MM.1S (cell line): Measurements from ENCODE around the gene TUBGCP6.

Experiments
- DNase-seq: peaks from one replicate; pipeline ENCODE4 v3.0.0-alpha.2; 2015
- H2AFZ ChIP-seq: fragments of 300-600 bp; sonication (generic); 2 replicates; pipeline ENCODE4 v1.6.0; 2016; ENCODE audit warnings: antibody characterized with exemption, low read length
- H3F3A ChIP-seq: fragments of 300-600 bp; sonication (generic); 2 replicates; pipeline ENCODE4 v1.6.1; 2016; ENCODE audit warnings: mild to moderate bottlenecking, antibody characterized with exemption, low read length, moderate library complexity, mixed read lengths; ENCODE audit not compliant: insufficient read depth
- H3K27ac ChIP-seq: fragments of 300-600 bp; sonication (generic); 2 replicates; pipeline ENCODE4 v1.5.1; 2016; ENCODE audit warnings: mild to moderate bottlenecking, low read length
- H3K27me3 ChIP-seq: fragments of 300-600 bp; sonication (generic); replicated peaks from 2 replicates; pipeline ENCODE4 v1.6.0; 2016; ENCODE audit warnings: low read length; ENCODE audit not compliant: insufficient read depth
- H3K36me3 ChIP-seq: fragments of 300-600 bp; sonication (generic); replicated peaks from 2 replicates; pipeline ENCODE4 v1.6.1; 2016; ENCODE audit warnings: mild to moderate bottlenecking, low read length, mixed read lengths; ENCODE audit not compliant: insufficient read depth
- H3K4me1 ChIP-seq: fragments of 300-600 bp; sonication (generic); 2 replicates; pipeline ENCODE4 v1.6.1; 2016; ENCODE audit warnings: low read length, mixed read lengths
- H3K4me2 ChIP-seq: fragments of 300-600 bp; sonication (generic); 2 replicates; pipeline ENCODE4 v1.6.0; 2016; ENCODE audit warnings: low read depth, low read length
- H3K4me3 ChIP-seq: fragments of 300-600 bp; sonication (generic); 2 replicates; pipeline ENCODE4 v1.5.1; 2016; ENCODE audit warnings: low read length, mixed read lengths
- H3K79me2 ChIP-seq: fragments of 300-600 bp; sonication (generic); 2 replicates; pipeline ENCODE4 v1.6.1; 2016; ENCODE audit warnings: mixed run types, low read length, mixed read lengths
- H3K9ac ChIP-seq: fragments of 300-600 bp; sonication (generic); 2 replicates; pipeline ENCODE4 v1.6.1; 2016; ENCODE audit warnings: low read length, mixed read lengths
- H3K9me2 ChIP-seq: fragments of 300-600 bp; sonication (generic); replicated peaks from 2 replicates; pipeline ENCODE4 v1.6.1; 2016; ENCODE audit warnings: mild to moderate bottlenecking, low read length, mixed read lengths; ENCODE audit not compliant: insufficient read depth
- H3K9me3 ChIP-seq: fragments of 300-600 bp; sonication (generic); replicated peaks from 2 replicates; pipeline ENCODE4 v1.6.1; 2016; ENCODE audit warnings: mild to moderate bottlenecking, low read length, mixed read lengths; ENCODE audit not compliant: insufficient read depth
- H4K20me1 ChIP-seq: fragments of 300-600 bp; sonication (generic); 2 replicates; pipeline ENCODE4 v1.6.1; 2016; ENCODE audit warnings: mild to moderate bottlenecking, low read length, moderate library complexity, mixed read lengths; ENCODE audit not compliant: insufficient read depth
- CTCF ChIP-seq: fragments of 300-600 bp; sonication (generic); IDR thresholded peaks from 2 replicates; pipeline ENCODE4 v1.5.1; 2016; ENCODE audit warnings: antibody characterized with exemption, low read length, mixed read lengths
- EZH2 ChIP-seq: fragments of 300-600 bp; sonication (generic); optimal IDR thresholded peaks from 2 replicates; pipeline ENCODE3; 2017; ENCODE audit warnings: low read depth, mild to moderate bottlenecking, antibody characterized with exemption, low read length, mixed read lengths
- EZH2phosphoT487 ChIP-seq: fragments of 300-600 bp; sonication (generic); IDR thresholded peaks from 2 replicates; pipeline ENCODE4 v1.6.1; 2018; ENCODE audit warnings: antibody characterized with exemption, low read length

Gene TUBGCP6

GRCh38 chr22:50228366-50228765, 16.5 kb downstream of the TUBGCP6 start:
- no peak overlapping the region for H3K9ac ChIP-seq
- H4K20me1 ChIP-seq = no peaks in the 10 kb centered on the region

DNA sequence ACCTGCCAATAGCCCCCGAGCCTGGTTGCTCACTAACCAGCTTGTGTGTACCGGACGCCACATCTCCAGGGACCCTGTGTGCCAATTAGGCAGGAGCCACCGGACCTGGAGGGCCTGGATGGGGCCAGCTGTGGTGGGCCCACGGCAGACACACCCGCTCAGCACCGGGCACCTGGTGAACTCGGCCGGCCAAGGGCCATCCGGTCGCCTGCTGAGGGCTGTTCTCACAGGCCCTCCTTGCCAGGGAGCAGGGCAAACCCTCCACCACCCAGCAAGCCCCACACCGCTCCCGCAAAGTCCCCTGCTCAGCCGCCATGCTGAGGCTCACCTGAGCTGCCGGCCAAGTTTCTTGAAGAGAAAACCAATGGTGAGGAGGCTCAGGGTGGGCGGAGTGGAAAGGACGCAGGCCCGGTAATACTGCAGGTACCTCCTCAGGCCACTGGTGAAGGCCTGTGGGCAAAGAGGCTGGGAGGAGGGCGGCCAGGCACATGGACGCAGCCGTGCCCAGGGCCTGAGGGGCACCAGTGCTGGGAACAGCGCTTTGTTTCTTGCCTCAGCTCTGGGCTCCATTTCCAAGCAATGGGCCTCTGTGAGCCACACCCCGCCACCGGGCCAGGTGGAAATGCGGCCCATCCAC, 17.1 kb downstream of the TUBGCP6 start:
- no peak overlapping the region for H3K4me2 ChIP-seq

More at GRCh38 chr22:50228366-50228765, 16.5 kb downstream of the TUBGCP6 start:
- TF ChIP-seq EZH2 = no peak
- TF ChIP-seq EZH2phosphoT487 = no peak
- no peak for TF ChIP-seq CTCF
- Histone ChIP-seq H3K4me3 (no peak overlapping the region), H3K36me3 (no peaks in the 10 kb centered on the region), H3K4me2 (no peak overlapping the region), H3K79me2 (0 out of 2 replicates have a peak, but pooled peaks cover 5% of the 10 kb centered on the region), H3K9me3 (no peaks in the 10 kb centered on the region), H3K27ac (no peak overlapping the region), H3F3A (no peaks in the 10 kb centered on the region), H2AFZ (no peak overlapping the region), H3K9me2 (no peaks in the 10 kb centered on the region), H3K4me1 (no peaks in the 10 kb centered on the region), H3K27me3 (no peaks in the 10 kb centered on the region)
- no peak for DNase-seq

DNA sequence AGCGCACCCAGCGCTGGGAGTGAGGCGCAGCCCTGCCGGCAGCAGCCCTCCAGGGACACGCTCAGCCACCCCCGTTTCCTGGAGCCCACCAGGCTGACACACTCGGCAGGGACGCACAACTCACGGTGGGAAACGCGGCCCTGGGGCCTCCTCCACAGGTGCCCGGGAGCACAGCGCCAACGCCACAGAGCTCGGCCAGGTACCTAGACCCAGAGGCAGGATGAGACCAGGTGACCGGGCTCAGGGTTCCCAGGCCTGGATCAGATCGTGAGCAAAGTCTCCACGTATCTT, 18.0 kb downstream of the TUBGCP6 start:
- Histone ChIP-seq H3K9ac (no peak overlapping the region), H3K4me3 (no peak overlapping the region), H3F3A (no peaks in the 10 kb centered on the region), H3K4me2 (no peak overlapping the region), H3K4me1 (no peaks in the 10 kb centered on the region), H3K9me3 (no peaks in the 10 kb centered on the region), H3K27me3 (no peaks in the 10 kb centered on the region), H3K9me2 (no peaks in the 10 kb centered on the region), H4K20me1 (no peaks in the 10 kb centered on the region), H3K36me3 (no peaks in the 10 kb centered on the region), H2AFZ (no peak overlapping the region), H3K27ac (no peak overlapping the region), H3K79me2 (0 out of 2 replicates have a peak, but pooled peaks cover 5% of the 10 kb centered on the region)
- TF ChIP-seq EZH2phosphoT487 (no peak), EZH2 (no peak), CTCF (no peak)
- DNase-seq = no peak

More for the DNA sequence above, 17.1 kb downstream of the TUBGCP6 start:
- Histone ChIP-seq H3K9me2 (no peaks in the 10 kb centered on the region), H3K27me3 (no peaks in the 10 kb centered on the region), H3K4me3 (no peak overlapping the region), H3K27ac (no peak overlapping the region), H3F3A (no peaks in the 10 kb centered on the region), H2AFZ (no peak overlapping the region), H4K20me1 (no peaks in the 10 kb centered on the region), H3K79me2 (0 out of 2 replicates have a peak, but pooled peaks cover 5% of the 10 kb centered on the region), H3K9me3 (no peaks in the 10 kb centered on the region), H3K9ac (no peak overlapping the region), H3K4me1 (no peaks in the 10 kb centered on the region), H3K36me3 (no peaks in the 10 kb centered on the region)
- no peak for DNase-seq
- TF ChIP-seq EZH2phosphoT487 = no peak
- no peak for TF ChIP-seq CTCF
- no peak for TF ChIP-seq EZH2
